HFF-Myc (cell line): ENCODE results near the gene TRIM15.
A peak's percentile ranks its signal among the peaks of the same experiment; 100 is the strongest.

ENCODE experiments used
- DNase-seq: peaks from one replicate; pipeline ENCODE4 v3.0.0-alpha.2; 2011; ENCODE audit warnings: low read depth; ENCODE audit errors: extremely low read depth
- H3K4me3 ChIP-seq: replicated peaks from 2 replicates; pipeline ENCODE4 v1.5.1; 2011; ENCODE audit warnings: low read depth, mild to moderate bottlenecking, control low read depth, low read length
- TF ChIP-seq, protein P1 (sequence below): IDR thresholded peaks from 2 replicates; pipeline ENCODE4 v1.5.1; 2012; ENCODE audit warnings: mild to moderate bottlenecking, low read depth, low read length, control low read depth; ENCODE audit errors: missing control alignments

Gene TRIM15

DNA sequence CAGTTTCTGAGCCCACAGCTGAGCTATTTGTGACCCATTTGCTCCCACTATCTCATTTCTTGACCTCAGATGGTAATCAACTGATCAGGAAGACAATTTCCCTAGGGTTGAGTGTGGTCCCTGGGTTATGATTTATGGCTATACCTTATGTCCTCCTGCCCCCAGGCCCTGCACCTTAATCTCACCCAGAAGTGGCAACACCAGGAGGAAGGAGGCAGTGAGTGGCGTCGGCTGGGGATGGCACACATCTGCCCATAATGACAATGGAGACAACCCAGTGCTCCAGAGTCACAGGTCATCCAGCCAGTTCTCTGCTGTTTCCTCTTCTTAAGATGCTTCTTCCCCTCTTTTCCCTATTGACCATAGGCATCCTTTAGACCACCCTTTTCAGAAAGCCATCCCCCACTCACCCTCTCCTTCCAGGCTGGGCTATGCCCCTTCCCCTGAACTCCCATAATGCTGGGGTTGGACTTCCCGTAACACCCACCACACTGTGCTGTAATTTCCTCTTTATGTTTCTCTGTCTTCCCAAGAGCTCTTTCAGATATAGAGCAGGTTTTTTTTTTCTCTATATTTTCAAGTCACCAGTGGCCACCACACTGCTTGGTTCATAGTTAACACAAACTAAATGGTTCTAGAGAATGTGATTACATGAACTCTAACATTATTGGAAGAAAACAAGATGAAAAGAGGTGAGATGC lies 10.3 kb upstream of the TRIM15 start:
- TF ChIP-seq, protein P1, sequence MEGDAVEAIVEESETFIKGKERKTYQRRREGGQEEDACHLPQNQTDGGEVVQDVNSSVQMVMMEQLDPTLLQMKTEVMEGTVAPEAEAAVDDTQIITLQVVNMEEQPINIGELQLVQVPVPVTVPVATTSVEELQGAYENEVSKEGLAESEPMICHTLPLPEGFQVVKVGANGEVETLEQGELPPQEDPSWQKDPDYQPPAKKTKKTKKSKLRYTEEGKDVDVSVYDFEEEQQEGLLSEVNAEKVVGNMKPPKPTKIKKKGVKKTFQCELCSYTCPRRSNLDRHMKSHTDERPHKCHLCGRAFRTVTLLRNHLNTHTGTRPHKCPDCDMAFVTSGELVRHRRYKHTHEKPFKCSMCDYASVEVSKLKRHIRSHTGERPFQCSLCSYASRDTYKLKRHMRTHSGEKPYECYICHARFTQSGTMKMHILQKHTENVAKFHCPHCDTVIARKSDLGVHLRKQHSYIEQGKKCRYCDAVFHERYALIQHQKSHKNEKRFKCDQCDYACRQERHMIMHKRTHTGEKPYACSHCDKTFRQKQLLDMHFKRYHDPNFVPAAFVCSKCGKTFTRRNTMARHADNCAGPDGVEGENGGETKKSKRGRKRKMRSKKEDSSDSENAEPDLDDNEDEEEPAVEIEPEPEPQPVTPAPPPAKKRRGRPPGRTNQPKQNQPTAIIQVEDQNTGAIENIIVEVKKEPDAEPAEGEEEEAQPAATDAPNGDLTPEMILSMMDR = no peak
- DNase-seq = no peak
- H3K4me3 ChIP-seq = no peak overlapping the region

DNA sequence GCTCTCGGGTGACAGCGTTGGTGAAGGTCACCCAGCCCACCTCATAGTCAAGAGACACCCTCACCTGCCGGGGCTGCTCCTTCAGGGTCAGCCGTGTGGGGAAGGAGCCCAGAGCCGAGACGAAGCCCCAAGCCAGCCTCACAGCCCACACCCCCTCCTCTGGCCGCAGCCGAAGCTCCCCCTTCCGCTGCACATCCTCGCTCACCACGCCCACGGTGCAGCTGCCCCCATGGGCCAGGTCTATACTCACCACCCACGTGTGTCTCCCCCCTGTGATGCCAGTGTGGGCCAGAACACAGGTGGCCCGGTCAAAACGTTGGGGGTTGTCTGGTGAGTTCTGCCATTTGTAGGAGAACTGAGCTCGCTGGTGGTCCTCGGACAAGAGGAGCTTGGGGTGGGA lies 9.3 kb upstream of the TRIM15 start:
- no peak overlapping the region for H3K4me3 ChIP-seq
- TF ChIP-seq, protein P1 = no peak
- no peak for DNase-seq

DNA sequence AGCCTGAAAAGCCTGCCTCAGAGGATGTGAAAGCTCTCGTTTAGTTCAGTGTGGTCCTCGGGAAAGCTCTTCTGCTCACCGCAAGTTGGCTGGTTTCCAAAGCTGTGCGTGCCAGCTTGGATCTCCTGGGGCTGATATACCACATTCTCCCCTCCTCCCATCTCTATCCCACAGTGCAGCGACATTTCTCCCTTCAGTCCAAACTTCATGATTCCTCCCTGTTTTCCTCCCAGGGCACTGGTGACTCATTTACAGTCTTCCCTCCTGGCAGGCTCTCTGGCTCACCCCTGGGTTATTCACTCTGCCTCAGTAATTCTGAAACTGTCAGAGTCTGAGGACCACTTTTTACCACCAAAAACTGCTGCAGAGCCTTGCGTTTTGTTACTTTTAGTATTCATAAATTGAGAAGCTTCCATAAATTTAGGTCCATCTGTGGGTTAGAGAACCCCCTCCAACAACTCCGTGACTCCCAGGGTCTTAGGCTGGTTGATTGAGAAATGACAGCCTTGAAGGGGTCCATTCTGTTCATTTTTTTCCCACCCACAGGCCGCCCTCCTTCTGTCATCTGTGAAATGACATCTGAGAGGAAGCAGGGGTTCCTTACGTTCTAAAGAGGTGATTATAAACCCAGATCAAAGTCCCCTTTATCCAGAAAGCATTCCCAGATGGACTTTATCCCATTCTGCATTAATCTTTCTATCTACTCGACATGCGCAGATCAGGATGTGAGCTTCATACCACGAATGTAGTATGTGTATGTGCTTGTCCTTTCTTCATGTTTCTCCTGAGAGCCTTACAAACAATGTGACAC lies 8.4 kb upstream of the TRIM15 start:
- DNase-seq = peak; percentile 36
- H3K4me3 ChIP-seq = no peak overlapping the region
- TF ChIP-seq, protein P1 = no peak

DNA sequence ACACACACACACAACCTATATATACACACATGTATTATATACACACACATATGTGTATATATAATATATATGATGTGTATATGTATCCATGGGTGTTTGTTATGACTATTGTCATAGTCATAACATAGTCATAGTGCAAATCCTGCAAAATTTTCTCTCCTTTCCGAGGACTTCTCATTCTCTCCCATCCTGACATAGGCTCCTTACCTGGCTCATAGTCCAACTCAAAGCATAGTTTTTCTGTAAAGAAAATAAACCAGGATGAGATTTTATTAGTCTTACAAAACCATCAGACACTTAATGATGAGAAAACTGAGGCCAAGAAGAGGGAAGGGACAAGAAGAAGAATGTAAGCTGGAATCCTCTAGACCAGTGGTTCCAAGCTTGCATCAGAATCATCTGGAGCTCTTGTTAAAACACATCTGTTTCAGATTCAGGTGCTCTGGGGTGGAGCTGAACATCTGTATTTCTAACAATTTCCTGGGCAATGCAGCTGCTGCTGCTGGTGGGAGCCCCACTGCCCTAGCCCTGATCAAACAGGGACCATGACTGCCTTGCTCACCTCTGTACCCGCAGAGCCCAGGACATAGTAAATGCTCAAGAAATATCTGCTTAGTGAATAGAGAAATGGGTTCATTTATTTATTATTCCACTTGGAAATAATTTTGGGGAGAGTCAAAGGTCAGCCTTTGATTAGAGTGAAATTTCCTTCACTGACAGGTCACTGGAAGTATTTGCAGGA lies 7.7 kb upstream of the TRIM15 start:
- DNase-seq = no peak
- TF ChIP-seq, protein P1 = no peak
- H3K4me3 ChIP-seq = no peak overlapping the region

DNA sequence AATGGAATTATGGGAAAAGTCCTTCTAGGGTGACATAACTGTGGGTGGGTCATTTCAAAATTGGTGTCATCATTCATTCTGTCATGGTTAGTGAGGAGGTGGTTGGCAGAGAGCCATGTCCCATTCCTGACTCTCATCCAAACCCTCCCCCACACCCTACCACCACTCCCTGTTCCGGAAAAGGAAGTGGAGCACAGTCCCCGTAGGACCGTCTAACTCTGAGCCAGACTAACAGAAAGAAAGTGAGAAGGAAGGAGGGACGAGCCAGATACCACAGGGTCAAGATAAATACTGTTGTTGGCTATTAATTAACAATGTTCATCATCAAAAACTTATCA lies 7.1 kb upstream of the TRIM15 start:
- H3K4me3 ChIP-seq = no peak overlapping the region
- peak; percentile 20 for DNase-seq
- TF ChIP-seq, protein P1 = no peak

DNA sequence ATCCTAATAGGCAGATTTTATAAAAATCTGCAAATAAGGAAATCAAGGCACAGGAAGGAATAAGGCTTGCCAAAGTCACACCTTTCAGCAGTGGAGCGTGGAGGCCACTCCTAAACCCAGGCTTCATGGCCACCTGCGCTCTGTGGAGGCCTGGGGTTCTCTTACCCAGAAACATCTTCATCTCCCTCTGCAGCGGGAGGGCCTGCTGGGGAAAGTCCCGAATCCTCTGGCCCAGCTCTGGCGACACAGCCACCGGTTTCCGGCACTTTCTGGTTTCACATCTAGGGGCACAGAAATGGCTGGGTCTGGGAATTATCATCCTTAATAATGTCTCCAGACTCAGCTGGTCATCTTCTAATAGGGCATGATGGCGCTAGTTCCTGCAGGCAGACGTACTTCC lies 6.6 kb upstream of the TRIM15 start:
- TF ChIP-seq, protein P1 = no peak
- no peak for DNase-seq
- no peak overlapping the region for H3K4me3 ChIP-seq
